Esophagus squamous epithelium (tissue), 5 donors: ENCODE results near the gene CAPN8. TPM values are rescaled to one million over a fixed set of nuclear protein-coding genes. Genes with fewer than 3 reads are reported as not detected.

Experiments used
- DNase-seq: peaks from one replicate; lab custom pipeline; 2025; lab: John Stamatoyannopoulos, UW
- H3K27ac ChIP-seq, 4 donors: fragments of 200-600 bp; sonication (generic); one replicate each; pipeline ENCODE4 v1.5.1; 2016 to 2019; ENCODE audit warnings: mild to moderate bottlenecking in 1 of 4
- H3K27me3 ChIP-seq, 4 donors: fragments of 200-600 bp; sonication (generic); 1 replicate in 3 of 4; 2 replicates in 1 of 4; pipeline versions ENCODE4 v1.5.1 to v1.6.0; 2017 to 2021; ENCODE audit warnings: antibody characterized with exemption in 1 of 4
- H3K36me3 ChIP-seq, 3 donors: fragments of 200-600 bp; sonication (generic); one replicate each; pipeline ENCODE4 v1.5.1; 2016 to 2019
- H3K4me1 ChIP-seq, 3 donors: fragments of 200-600 bp; sonication (generic); one replicate each; pipeline ENCODE4 v1.5.1; 2017 to 2019
- H3K4me3 ChIP-seq, 4 donors: fragments of 200-600 bp; sonication (generic); 1 replicate in 3 of 4; 2 replicates in 1 of 4; pipeline ENCODE4 v1.5.1; 2016 to 2019; ENCODE audit warnings: mild to moderate bottlenecking in 2 of 4, moderate library complexity in 1 of 4
- H3K9me3 ChIP-seq, 3 donors: fragments of 200-600 bp; sonication (generic); one replicate each; pipeline ENCODE4 v1.5.1; 2016 to 2019
- CTCF ChIP-seq, 6 experiments: fragments of 450-650 bp in 4 of 6; fragments of 200-600 bp in 2 of 6; sonication (generic) in 2 of 6; IDR thresholded peaks; one replicate each; pipeline ENCODE4 v1.5.1; 2016 to 2019; ENCODE audit warnings: antibody characterized with exemption in 6 of 6, mild to moderate bottlenecking in 4 of 6, moderate library complexity in 4 of 6
- POLR2A ChIP-seq, 4 donors: fragments of 450-650 bp; IDR thresholded peaks; one replicate each; pipeline ENCODE4 v1.6.1; 2017; ENCODE audit warnings: antibody characterized with exemption in 4 of 4, mild to moderate bottlenecking in 4 of 4, moderate library complexity in 3 of 4
- WGBS, 2 donors: methylation state at CpG; one replicate each; pipeline ENCODE4 v1.1.5; 2018; 5-methylcytosine and 5-hydroxymethylcytosine counted together
- intact Hi-C: fragments of 100-400 bp; cut with DNase I; formaldehyde crosslinking; loops from one replicate; pipeline ENCODE4 v1.15.0; 2022
- total RNA-seq, 4 donors: library from RNA; depleted of rRNA; stranded (reverse); fragments of >200 nt; gene quantifications; one replicate each; pipeline ENCODE4 v1.1.0, GENCODE V29; 2016
- donor health status: DM: yes; HTN: yes; CAD: no.

Gene CAPN8
- total RNA-seq, 4 donors from 2014 or later: 0.26 to 1.1 (median 0.57) TPM; not detected in 1

GRCh38 chr1:223657978-223658377 lies 7.5 kb downstream of the CAPN8 start:
- intact Hi-C loops: no loop called here
- no peaks in the 10 kb centered on the region for H3K36me3 ChIP-seq
- H3K4me3 ChIP-seq: no peak overlapping the region
- H3K4me1 ChIP-seq: peaks cover 0 to 27% (median 0%) of the 10 kb centered on the region in 3 donors
- H3K27me3 ChIP-seq: no peaks in the 10 kb centered on the region
- no peak for TF ChIP-seq CTCF (IDR thresholded peaks at IDR 0.05)
- TF ChIP-seq POLR2A (IDR thresholded peaks at IDR 0.05): no peak
- 64 to 65% methylated on average over 1 of the region's 1 CpG for WGBS, 2 donors
- no peak overlapping the region for H3K27ac ChIP-seq
- no peak for DNase-seq
- H3K9me3 ChIP-seq: no peaks in the 10 kb centered on the region

GRCh38 chr1:223654083-223654482 lies 11.4 kb downstream of the CAPN8 start:
- H3K36me3 ChIP-seq: no peaks in the 10 kb centered on the region
- no peak for DNase-seq
- H3K27ac ChIP-seq: no peak overlapping the region
- intact Hi-C loops: no loop called here
- no peaks in the 10 kb centered on the region for H3K27me3 ChIP-seq
- peaks cover 0 to 57% (median 10%) of the 10 kb centered on the region in 3 donors for H3K4me1 ChIP-seq
- WGBS, 2 donors: 53 to 54% methylated on average over 4 to 6 of the region's 6 CpGs
- no peak overlapping the region for H3K4me3 ChIP-seq
- no peaks in the 10 kb centered on the region for H3K9me3 ChIP-seq
- TF ChIP-seq POLR2A (IDR thresholded peaks at IDR 0.05): no peak
- TF ChIP-seq CTCF (IDR thresholded peaks at IDR 0.05): no peak

- intact Hi-C loops: no loop called here
- Histone ChIP-seq H3K4me3 (no peak overlapping the region), H3K9me3 (no peaks in the 10 kb centered on the region), H3K4me1 (peaks cover 0 to 57% (median 10%) of the 10 kb centered on the region in 3 donors), H3K27me3 (no peaks in the 10 kb centered on the region), H3K36me3 (no peaks in the 10 kb centered on the region), H3K27ac (no peak overlapping the region)
- no peak for TF ChIP-seq CTCF (IDR thresholded peaks at IDR 0.05)
- no peak for TF ChIP-seq POLR2A (IDR thresholded peaks at IDR 0.05)
- no peak for DNase-seq
- WGBS, 2 donors: 87 to 92% methylated on average over 4 of the region's 4 CpGs
These were observed 12.1 kb downstream of the CAPN8 start for GRCh38 chr1:223653431-223653830.

DNA sequence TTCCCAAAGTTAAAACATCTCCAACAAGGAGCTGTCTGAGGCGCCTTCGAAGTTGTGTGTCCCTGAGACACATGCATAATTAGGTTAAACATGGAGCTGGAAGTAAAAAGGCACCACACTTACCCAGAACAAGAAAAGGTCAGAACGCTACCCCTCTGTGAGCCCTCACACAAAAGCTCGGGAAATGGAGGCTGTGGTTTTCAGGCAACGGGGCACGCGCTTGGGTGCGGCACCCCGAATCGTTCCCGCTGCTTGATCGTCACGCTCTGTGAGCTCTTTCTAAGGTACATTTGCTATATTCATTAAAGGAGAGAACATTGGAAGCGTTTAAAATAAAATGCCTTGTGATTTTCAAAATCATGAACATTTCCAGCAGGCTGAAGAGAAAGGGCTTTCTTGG lies 12.5 kb downstream of the CAPN8 start:
- intact Hi-C loops: no loop called here

GRCh38 chr1:223652436-223652941 lies 13.0 kb downstream of the CAPN8 start:
- Histone ChIP-seq H3K4me1 (peaks cover 0 to 57% (median 10%) of the 10 kb centered on the region in 3 donors), H3K4me3 (no peak overlapping the region), H3K27ac (peak overlapping the region in 1 of 4 donors; percentile 40), H3K36me3 (no peaks in the 10 kb centered on the region), H3K9me3 (no peaks in the 10 kb centered on the region), H3K27me3 (no peaks in the 10 kb centered on the region)
- intact Hi-C loops: no loop called here
- DNase-seq: no peak
- WGBS, 2 donors: 36 to 56% methylated on average over 9 to 12 of the region's 12 CpGs
- TF ChIP-seq CTCF (IDR thresholded peaks at IDR 0.05) (no peak), POLR2A (IDR thresholded peaks at IDR 0.05) (no peak)

More for the DNA sequence above, 12.5 kb downstream of the CAPN8 start:
- no peak for TF ChIP-seq POLR2A (IDR thresholded peaks at IDR 0.05)
- no peak for DNase-seq
- Histone ChIP-seq H3K4me3 (no peak overlapping the region), H3K27me3 (no peaks in the 10 kb centered on the region), H3K36me3 (no peaks in the 10 kb centered on the region), H3K27ac (peak overlapping the region in 1 of 4 donors; percentile 40), H3K4me1 (peaks cover 0 to 57% (median 10%) of the 10 kb centered on the region in 3 donors), H3K9me3 (no peaks in the 10 kb centered on the region)
- 83% methylated on average over 14 of the region's 14 CpGs for WGBS, 2 donors
